GM21381 (cell line): ENCODE measurements around the gene AMACR.
"Not testable (repeated sequence)": the region's sequence is repeated elsewhere in the genome, so short reads cannot be mapped to it uniquely, and the experiment has no call there.

Experiments
- ATAC-seq: cut with Tn5 transposase; IDR thresholded peaks from one replicate; pipeline ENCODE4 v1.9.1; 2021; ENCODE audit warnings: mild to moderate bottlenecking, moderate library complexity; ENCODE audit not compliant: unreplicated experiment

The AMACR gene

GRCh38 chr5:33969572-33970452 is 38.0 kb downstream of the AMACR start:
- peak; percentile 79 for ATAC-seq

GRCh38 chr5:33968211-33969005 is 39.4 kb downstream of the AMACR start:
- ATAC-seq = no peak

- ATAC-seq = no peak
These were observed 41.0 kb downstream of the AMACR start for GRCh38 chr5:33966805-33967204.

GRCh38 chr5:33964132-33964700 is 43.6 kb downstream of the AMACR start:
- no peak for ATAC-seq

GRCh38 chr5:33958176-33958575 is 49.7 kb downstream of the AMACR start:
- ATAC-seq = no peak

GRCh38 chr5:33957577-33958150 is 50.2 kb downstream of the AMACR start:
- no peak for ATAC-seq

- ATAC-seq = not testable (repeated sequence)
These were observed 55.7 kb downstream of the AMACR start for GRCh38 chr5:33952175-33952574.

GRCh38 chr5:33944543-33945132 is 63.2 kb downstream of the AMACR start:
- no peak for ATAC-seq

GRCh38 chr5:33941090-33941489 is 66.8 kb downstream of the AMACR start:
- no peak for ATAC-seq

- no peak for ATAC-seq
These were observed 68.1 kb downstream of the AMACR start for GRCh38 chr5:33939556-33940262.

- no peak for ATAC-seq
These were observed 69.0 kb downstream of the AMACR start for GRCh38 chr5:33938881-33939280.

- no peak for ATAC-seq
These were observed 69.4 kb downstream of the AMACR start for GRCh38 chr5:33938507-33938796.

- no peak for ATAC-seq
These were observed 69.9 kb downstream of the AMACR start for GRCh38 chr5:33937707-33938506.

- ATAC-seq = no peak
These were observed 70.7 kb downstream of the AMACR start for GRCh38 chr5:33937017-33937706.

GRCh38 chr5:33936381-33937016 is 71.4 kb downstream of the AMACR start, which contains the start of gene RXFP3:
Gene RXFP3, plus strand, starts transcription at chr5:33936386. Its CDS starts 355 bp downstream, at chr5:33936741.
- ATAC-seq = no peak
